Mesenchymal stem cell (in vitro differentiated cells and primary cell): ENCODE data around the gene NMNAT3.
"Not testable (repeated sequence)": the region's sequence is repeated elsewhere in the genome, so short reads cannot be mapped to it uniquely, and the experiment has no call there.

Experiments
- DNase-seq: peaks from one replicate; pipeline ENCODE4 v3.0.0-alpha.2; 2013
- H2AFZ ChIP-seq: one replicate; pipeline ENCODE4 v1.6.1; 2013; ENCODE audit warnings: low read depth, mild to moderate bottlenecking, control low read depth, inconsistent platforms, low read length, moderate library complexity
- H2AK5ac ChIP-seq: 2 replicates; pipeline ENCODE4 v1.6.1; 2013; ENCODE audit warnings: low read length, moderate library complexity, mild to moderate bottlenecking, inconsistent platforms; ENCODE audit not compliant: severe bottlenecking
- H2BK120ac ChIP-seq: one replicate; pipeline ENCODE4 v1.6.1; 2013; ENCODE audit warnings: low read depth, mild to moderate bottlenecking, inconsistent platforms, low read length, moderate library complexity
- H2BK12ac ChIP-seq, 2 experiments: one replicate each; pipeline ENCODE4 v1.6.1; 2013; ENCODE audit warnings: inconsistent platforms in 2 of 2, low read length in 2 of 2, mild to moderate bottlenecking in 2 of 2, moderate library complexity in 2 of 2, control low read depth in 1 of 2
- H2BK15ac ChIP-seq: one replicate; pipeline ENCODE4 v1.6.1; 2013; ENCODE audit warnings: mild to moderate bottlenecking, low read depth, inconsistent platforms; ENCODE audit not compliant: poor library complexity, severe bottlenecking
- H2BK5ac ChIP-seq: 2 replicates; pipeline ENCODE4 v1.6.1; 2013; ENCODE audit warnings: low read depth, mild to moderate bottlenecking, low read length, control low read depth, inconsistent platforms; ENCODE audit not compliant: poor library complexity, severe bottlenecking
- H3K14ac ChIP-seq, 2 experiments: one replicate each; pipeline ENCODE4 v1.6.1; 2013; ENCODE audit warnings: inconsistent platforms in 2 of 2, low read length in 2 of 2, control low read depth in 1 of 2, mild to moderate bottlenecking in 1 of 2, moderate library complexity in 1 of 2
- H3K18ac ChIP-seq, 2 experiments: one replicate each; pipeline ENCODE4 v1.6.1; 2013; ENCODE audit warnings: inconsistent platforms in 2 of 2, low read length in 2 of 2, control low read depth in 1 of 2, low read depth in 1 of 2, mild to moderate bottlenecking in 1 of 2
- H3K23ac ChIP-seq, 2 experiments: one replicate each; pipeline ENCODE4 v1.6.1; 2013; ENCODE audit warnings: inconsistent platforms in 2 of 2, low read length in 2 of 2, mild to moderate bottlenecking in 2 of 2, moderate library complexity in 2 of 2, control low read depth in 1 of 2
- H3K27ac ChIP-seq: 2 replicates; pipeline ENCODE4 v1.5.1; 2013; ENCODE audit warnings: mild to moderate bottlenecking, moderate library complexity, low read length, control low read depth, inconsistent platforms; ENCODE audit not compliant: poor library complexity, severe bottlenecking
- H3K27me3 ChIP-seq, 2 experiments: 2 replicates each; pipeline versions ENCODE4 v1.6.1 to v1.7.0; 2013; ENCODE audit warnings: low read length in 2 of 2, mild to moderate bottlenecking in 2 of 2, moderate library complexity in 2 of 2, control low read depth in 1 of 2, inconsistent platforms in 1 of 2; ENCODE audit not compliant: control insufficient read depth in 1 of 2, insufficient read depth in 1 of 2
- H3K36me3 ChIP-seq, 2 experiments: 2 replicates each; pipeline versions ENCODE4 v1.6.1 to v1.7.0; 2013; ENCODE audit warnings: low read length in 2 of 2, control low read depth in 1 of 2, inconsistent platforms in 1 of 2, low read depth in 1 of 2, mild to moderate bottlenecking in 1 of 2; ENCODE audit not compliant: insufficient read depth in 2 of 2, control insufficient read depth in 1 of 2
- H3K4ac ChIP-seq, 2 experiments: one replicate each; pipeline ENCODE4 v1.6.1; 2013; ENCODE audit warnings: inconsistent platforms in 2 of 2, low read length in 2 of 2, mild to moderate bottlenecking in 2 of 2, moderate library complexity in 2 of 2, control low read depth in 1 of 2, low read depth in 1 of 2
- H3K4me1 ChIP-seq: 2 replicates; pipeline ENCODE4 v1.6.1; 2013; ENCODE audit warnings: low read depth, low read length, control low read depth; ENCODE audit not compliant: control insufficient read depth, insufficient read depth
- H3K4me2 ChIP-seq: 2 replicates; pipeline ENCODE4 v1.6.1; 2013; ENCODE audit warnings: low read length, mild to moderate bottlenecking, inconsistent platforms; ENCODE audit not compliant: poor library complexity, severe bottlenecking
- H3K4me3 ChIP-seq, 2 experiments: 2 replicates each; pipeline versions ENCODE4 v1.5.1 to v1.7.0; 2013; ENCODE audit warnings: low read length in 2 of 2, mild to moderate bottlenecking in 2 of 2, control low read depth in 1 of 2, low read depth in 1 of 2; ENCODE audit not compliant: insufficient read depth in 1 of 2
- H3K79me1 ChIP-seq: replicated peaks from 2 replicates; pipeline ENCODE4 v1.6.1; 2013; ENCODE audit warnings: mild to moderate bottlenecking, control low read depth, low read length, inconsistent platforms; ENCODE audit not compliant: poor library complexity, severe bottlenecking
- H3K9ac ChIP-seq: 2 replicates; pipeline ENCODE4 v1.7.0; 2013; ENCODE audit warnings: mild to moderate bottlenecking, low read length, moderate library complexity
- H3K9me3 ChIP-seq: 2 replicates; pipeline ENCODE4 v1.7.0; 2013; ENCODE audit warnings: mild to moderate bottlenecking, low read length; ENCODE audit not compliant: control insufficient read depth
- H4K8ac ChIP-seq: one replicate; pipeline ENCODE4 v1.6.1; 2013; ENCODE audit warnings: inconsistent platforms, mild to moderate bottlenecking, low read length, moderate library complexity
- H4K91ac ChIP-seq: one replicate; pipeline ENCODE4 v1.6.1; 2013; ENCODE audit warnings: mild to moderate bottlenecking, low read length, inconsistent platforms
- WGBS: methylation state at CpG from one replicate; pipeline ENCODE4 v1.1.7; 2013; ENCODE audit warnings: mixed read lengths; 5-methylcytosine and 5-hydroxymethylcytosine counted together

The NMNAT3 gene

DNA sequence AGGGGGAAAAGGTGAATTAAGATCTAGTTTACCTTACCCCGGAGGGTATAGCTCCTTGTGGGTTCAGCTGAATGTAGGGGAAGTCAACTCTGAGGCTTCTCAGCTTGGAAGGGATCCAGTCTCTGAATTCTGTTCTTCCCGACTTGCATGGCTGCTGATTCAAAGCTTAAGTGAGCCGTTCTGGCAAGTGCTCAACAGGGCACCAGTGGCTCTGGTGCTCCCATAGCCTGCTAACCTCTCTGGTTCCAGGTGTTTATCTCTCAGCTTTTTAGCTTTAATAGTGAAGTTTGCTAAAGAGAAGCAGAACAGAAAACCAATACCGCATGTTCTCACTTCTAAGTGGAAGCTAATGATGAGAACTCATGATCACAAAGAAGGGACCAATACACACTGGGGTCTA is 92.0 kb downstream of the NMNAT3 start:
- no peak overlapping the region for H3K4me3 ChIP-seq
- DNase-seq: no peak
- H2AK5ac ChIP-seq: no peak overlapping the region
- no peak overlapping the region for H2BK120ac ChIP-seq
- no peak overlapping the region for H4K91ac ChIP-seq
- H3K23ac ChIP-seq: no peak overlapping the region
- no peaks in the 10 kb centered on the region for H3K79me1 ChIP-seq
- H3K27ac ChIP-seq: no peak overlapping the region
- no peak overlapping the region for H2BK5ac ChIP-seq
- no peaks in the 10 kb centered on the region for H3K27me3 ChIP-seq
- H3K4me2 ChIP-seq: no peak overlapping the region
- H2BK15ac ChIP-seq: no peak overlapping the region
- H2BK12ac ChIP-seq: no peak overlapping the region
- H3K36me3 ChIP-seq: no peaks in the 10 kb centered on the region
- H3K4me1 ChIP-seq: no peaks in the 10 kb centered on the region
- WGBS: 73% methylated on average over 4 of the region's 4 CpGs
- no peaks in the 10 kb centered on the region for H3K9me3 ChIP-seq
- no peak overlapping the region for H3K14ac ChIP-seq
- no peak overlapping the region for H4K8ac ChIP-seq
- H3K4ac ChIP-seq: no peak overlapping the region
- no peak overlapping the region for H3K9ac ChIP-seq
- H3K18ac ChIP-seq: no peak overlapping the region
- no peak overlapping the region for H2AFZ ChIP-seq

DNA sequence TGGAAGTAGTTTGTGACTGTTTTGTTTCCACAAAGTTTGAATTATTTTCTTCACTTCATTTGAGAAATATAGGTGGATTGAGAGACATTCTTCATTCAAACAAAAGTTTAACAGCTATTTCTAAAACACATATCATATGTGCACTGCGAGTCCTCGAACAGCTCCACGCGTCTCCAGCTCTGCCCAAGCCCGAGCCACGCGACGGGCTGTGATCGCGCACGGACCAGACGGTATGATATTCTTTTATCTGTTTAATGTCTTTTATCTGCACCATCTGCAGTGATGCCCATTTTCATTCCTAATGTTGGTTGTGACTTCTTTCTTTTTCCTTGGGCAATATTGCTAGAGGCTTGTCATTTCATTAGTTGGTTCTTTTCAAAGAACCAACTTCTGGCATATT is 94.1 kb downstream of the NMNAT3 start:
- H3K14ac ChIP-seq, H2BK5ac ChIP-seq, H3K27ac ChIP-seq, H3K9ac ChIP-seq, H2BK120ac ChIP-seq, H3K4ac ChIP-seq, H3K9me3 ChIP-seq, H2BK15ac ChIP-seq, H3K4me3 ChIP-seq, H3K4me1 ChIP-seq, H3K23ac ChIP-seq, H4K91ac ChIP-seq, DNase-seq, H3K79me1 ChIP-seq, H3K36me3 ChIP-seq, H2AFZ ChIP-seq, H2AK5ac ChIP-seq, H3K4me2 ChIP-seq, H3K27me3 ChIP-seq, H4K8ac ChIP-seq, H3K18ac ChIP-seq, H2BK12ac ChIP-seq: not testable (repeated sequence)
- WGBS: 91% methylated on average over 12 of the region's 12 CpGs

DNA sequence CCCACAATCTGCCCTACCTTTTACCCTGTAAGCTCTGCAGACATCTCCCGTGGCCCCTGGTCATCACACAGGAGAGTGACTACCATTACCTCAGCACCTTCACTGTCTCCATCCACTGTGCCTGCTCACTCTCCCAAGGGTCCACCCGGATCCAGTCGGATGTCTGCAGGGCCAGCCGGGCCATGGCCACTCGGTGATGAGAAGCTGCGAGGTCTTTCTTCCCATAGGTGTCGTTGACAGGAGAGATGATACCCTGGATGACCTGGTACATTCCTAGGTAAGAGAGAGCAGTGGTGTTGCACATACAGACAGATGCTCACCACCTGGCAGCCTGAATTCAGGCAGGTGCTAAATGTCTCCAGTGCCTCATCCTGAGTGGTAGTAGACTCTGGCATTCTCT is 99.0 kb downstream of the NMNAT3 start:
- WGBS: 95% methylated on average over 7 of the region's 7 CpGs
- Histone ChIP-seq H3K4me2 (no peak overlapping the region), H3K14ac (no peak overlapping the region)

DNA sequence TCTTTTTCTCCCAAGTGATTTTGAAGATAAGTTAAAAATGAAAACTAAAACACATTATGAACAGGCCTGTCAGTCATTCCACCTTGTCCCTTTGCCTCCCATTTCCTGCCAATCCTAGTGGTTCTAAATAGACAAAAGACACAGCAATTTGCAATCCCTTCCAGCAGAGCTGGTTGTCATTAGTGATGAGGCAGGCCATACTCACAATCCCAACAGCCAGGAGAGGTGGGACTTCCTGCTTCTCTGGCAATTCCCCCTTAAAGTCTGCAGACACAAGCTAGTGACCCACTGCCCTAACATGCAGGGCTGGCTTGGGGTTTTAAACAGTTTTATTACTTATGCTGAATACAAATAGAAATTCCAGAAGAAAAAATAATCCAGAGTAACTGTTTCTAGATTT is 99.9 kb downstream of the NMNAT3 start:
- no peaks in the 10 kb centered on the region for H3K9me3 ChIP-seq
- no peak overlapping the region for H3K18ac ChIP-seq
- no peak overlapping the region for H2AFZ ChIP-seq
- no peak overlapping the region for H2BK5ac ChIP-seq
- no peak overlapping the region for H3K23ac ChIP-seq
- H2BK12ac ChIP-seq: no peak overlapping the region
- no peak overlapping the region for H2AK5ac ChIP-seq
- H3K14ac ChIP-seq: no peak overlapping the region
- no peak overlapping the region for H3K4me2 ChIP-seq
- H3K27ac ChIP-seq: no peak overlapping the region
- H2BK15ac ChIP-seq: no peak overlapping the region
- H4K91ac ChIP-seq: no peak overlapping the region
- DNase-seq: no peak
- no peak overlapping the region for H3K4me3 ChIP-seq
- H3K4ac ChIP-seq: no peak overlapping the region
- H3K27me3 ChIP-seq: peaks cover 0 to 4% of the 10 kb centered on the region in 2 experiments
- H3K79me1 ChIP-seq: no peaks in the 10 kb centered on the region
- H3K36me3 ChIP-seq: no peaks in the 10 kb centered on the region
- no peaks in the 10 kb centered on the region for H3K4me1 ChIP-seq
- no peak overlapping the region for H4K8ac ChIP-seq
- no peak overlapping the region for H3K9ac ChIP-seq
- H2BK120ac ChIP-seq: no peak overlapping the region

More for the DNA sequence above, 99.0 kb downstream of the NMNAT3 start:
- no peaks in the 10 kb centered on the region for H3K36me3 ChIP-seq
- no peaks in the 10 kb centered on the region for H3K9me3 ChIP-seq
- H2AFZ ChIP-seq: no peak overlapping the region
- no peak overlapping the region for H3K18ac ChIP-seq
- no peak overlapping the region for H3K4me3 ChIP-seq
- H3K4ac ChIP-seq: no peak overlapping the region
- H4K8ac ChIP-seq: no peak overlapping the region
- H3K79me1 ChIP-seq: no peaks in the 10 kb centered on the region
- no peak overlapping the region for H2BK120ac ChIP-seq
- no peak overlapping the region for H2BK12ac ChIP-seq
- H2AK5ac ChIP-seq: no peak overlapping the region
- no peak overlapping the region for H3K9ac ChIP-seq
- no peak overlapping the region for H2BK5ac ChIP-seq
- no peak for DNase-seq
- H2BK15ac ChIP-seq: no peak overlapping the region
- H3K23ac ChIP-seq: no peak overlapping the region
- no peak overlapping the region for H3K27ac ChIP-seq
- H3K4me1 ChIP-seq: no peaks in the 10 kb centered on the region
- H4K91ac ChIP-seq: no peak overlapping the region
- H3K27me3 ChIP-seq: peaks cover 0 to 4% of the 10 kb centered on the region in 2 experiments
